ENCODE results near the gene GEMIN2. TPM values are rescaled to one million over a fixed set of nuclear protein-coding genes. Genes with fewer than 3 reads are reported as not detected.
A peak's percentile ranks its signal among the peaks of the same experiment; 100 is the strongest.
"Not testable (repeated sequence)": the region's sequence is repeated elsewhere in the genome, so short reads cannot be mapped to it uniquely, and the experiment has no call there.

GEMIN2 gene
- total and polyA plus RNA-seq, 2 donors (not counting 1 experiment from before 2014, with no cell fraction given) = 16.5 to 17.3 TPM

GRCh38 chr14:39091716-39092115 lies 22.4 kb upstream of the GEMIN2 start:
- no peak overlapping the region for H3K4me2 ChIP-seq (ENCODE audit: extremely low read depth, insufficient read depth, low read length)
- H2AFZ ChIP-seq (ENCODE audit: low read length) = no peak overlapping the region
- TF ChIP-seq EZH2 (IDR thresholded peaks at IDR 0.05; ENCODE audit: low read length, missing control alignments) (no peak), CTCF (conservative IDR thresholded peaks at IDR 0.05 in 1 of 2, IDR thresholded peaks at IDR 0.05 in 1 of 2; ENCODE audit: low read depth in 1 of 2, low read length in 2 of 2) (no peak)
- H3K79me2 ChIP-seq (ENCODE audit: control insufficient read depth, insufficient read depth, low read length) = peaks cover 24% of the 10 kb centered on the region
- no peaks in the 10 kb centered on the region for H3K4me1 ChIP-seq (ENCODE audit: control insufficient read depth, extremely low read depth, insufficient read depth, low read length)
- no peaks in the 10 kb centered on the region for H3K27me3 ChIP-seq (ENCODE audit: control insufficient read depth, insufficient read depth, low read length)
- peaks cover 20% of the 10 kb centered on the region for H3K36me3 ChIP-seq (ENCODE audit: control insufficient read depth, insufficient read depth, low read length)
- H3K27ac ChIP-seq (ENCODE audit: insufficient read depth, low read length) = no peak overlapping the region
- H3K4me3 ChIP-seq (replicated peaks in 1 of 4; ENCODE audit: control extremely low read depth in 1 of 4, insufficient read depth in 1 of 4, low read depth in 3 of 4, low read length in 4 of 4) = no peak overlapping the region
- H3K9ac ChIP-seq (ENCODE audit: insufficient read depth, low read length) = no peak overlapping the region
- peaks cover 2% of the 10 kb centered on the region for H4K20me1 ChIP-seq (ENCODE audit: control insufficient read depth, extremely low read depth, insufficient read depth, low read length)
- H3K9me3 ChIP-seq (ENCODE audit: control insufficient read depth, insufficient read depth, low read depth, low read length) = no peaks in the 10 kb centered on the region
- no peak for DNase-seq (ENCODE audit: low read depth in 2 of 2)

- Histone ChIP-seq H3K79me2 (ENCODE audit: control insufficient read depth, insufficient read depth, low read length) (peaks cover 43% of the 10 kb centered on the region), H3K27me3 (ENCODE audit: control insufficient read depth, insufficient read depth, low read length) (no peaks in the 10 kb centered on the region), H3K9ac (ENCODE audit: insufficient read depth, low read length) (no peak overlapping the region), H2AFZ (ENCODE audit: low read length) (no peak overlapping the region), H3K9me3 (ENCODE audit: control insufficient read depth, insufficient read depth, low read depth, low read length) (no peaks in the 10 kb centered on the region), H4K20me1 (ENCODE audit: control insufficient read depth, extremely low read depth, insufficient read depth, low read length) (peaks cover 2% of the 10 kb centered on the region), H3K4me2 (ENCODE audit: extremely low read depth, insufficient read depth, low read length) (no peak overlapping the region), H3K4me1 (ENCODE audit: control insufficient read depth, extremely low read depth, insufficient read depth, low read length) (no peaks in the 10 kb centered on the region), H3K4me3 (replicated peaks in 1 of 4; ENCODE audit: control extremely low read depth in 1 of 4, insufficient read depth in 1 of 4, low read depth in 3 of 4, low read length in 4 of 4) (no peak overlapping the region), H3K36me3 (ENCODE audit: control insufficient read depth, insufficient read depth, low read length) (peaks cover 18% of the 10 kb centered on the region), H3K27ac (ENCODE audit: insufficient read depth, low read length) (no peak overlapping the region)
- no peak for DNase-seq (ENCODE audit: low read depth in 2 of 2)
- TF ChIP-seq CTCF (conservative IDR thresholded peaks at IDR 0.05 in 1 of 2, IDR thresholded peaks at IDR 0.05 in 1 of 2; ENCODE audit: low read depth in 1 of 2, low read length in 2 of 2) (no peak), EZH2 (IDR thresholded peaks at IDR 0.05; ENCODE audit: low read length, missing control alignments) (no peak)
These were observed 19.6 kb upstream of the GEMIN2 start for GRCh38 chr14:39094515-39094914.

GRCh38 chr14:39097159-39097558 lies 17.0 kb upstream of the GEMIN2 start:
- Histone ChIP-seq H2AFZ (ENCODE audit: low read length) (no peak overlapping the region), H3K9me3 (ENCODE audit: control insufficient read depth, insufficient read depth, low read depth, low read length) (no peaks in the 10 kb centered on the region), H3K4me2 (ENCODE audit: extremely low read depth, insufficient read depth, low read length) (no peak overlapping the region), H3K4me1 (ENCODE audit: control insufficient read depth, extremely low read depth, insufficient read depth, low read length) (no peaks in the 10 kb centered on the region), H3K4me3 (replicated peaks in 1 of 4; ENCODE audit: control extremely low read depth in 1 of 4, insufficient read depth in 1 of 4, low read depth in 3 of 4, low read length in 4 of 4) (no peak overlapping the region), H3K36me3 (ENCODE audit: control insufficient read depth, insufficient read depth, low read length) (peaks cover 5% of the 10 kb centered on the region), H3K79me2 (ENCODE audit: control insufficient read depth, insufficient read depth, low read length) (peaks cover 65% of the 10 kb centered on the region), H3K27ac (ENCODE audit: insufficient read depth, low read length) (no peak overlapping the region), H3K9ac (ENCODE audit: insufficient read depth, low read length) (no peak overlapping the region), H3K27me3 (ENCODE audit: control insufficient read depth, insufficient read depth, low read length) (no peaks in the 10 kb centered on the region), H4K20me1 (ENCODE audit: control insufficient read depth, extremely low read depth, insufficient read depth, low read length) (no peaks in the 10 kb centered on the region)
- DNase-seq (ENCODE audit: low read depth in 2 of 2) = peak in 1 of 2 donors; percentile 89
- no peak for TF ChIP-seq CTCF (conservative IDR thresholded peaks at IDR 0.05 in 1 of 2, IDR thresholded peaks at IDR 0.05 in 1 of 2; ENCODE audit: low read depth in 1 of 2, low read length in 2 of 2)
- no peak for TF ChIP-seq EZH2 (IDR thresholded peaks at IDR 0.05; ENCODE audit: low read length, missing control alignments)

- not testable (repeated sequence) for H3K9me3 ChIP-seq (ENCODE audit: control insufficient read depth, insufficient read depth, low read depth, low read length); H3K4me3 ChIP-seq (replicated peaks in 1 of 4; ENCODE audit: control extremely low read depth in 1 of 4, insufficient read depth in 1 of 4, low read depth in 3 of 4, low read length in 4 of 4); H4K20me1 ChIP-seq (ENCODE audit: control insufficient read depth, extremely low read depth, insufficient read depth, low read length); DNase-seq (ENCODE audit: low read depth in 2 of 2); H3K27ac ChIP-seq (ENCODE audit: insufficient read depth, low read length); H3K9ac ChIP-seq (ENCODE audit: insufficient read depth, low read length); H2AFZ ChIP-seq (ENCODE audit: low read length); H3K27me3 ChIP-seq (ENCODE audit: control insufficient read depth, insufficient read depth, low read length); H3K4me1 ChIP-seq (ENCODE audit: control insufficient read depth, extremely low read depth, insufficient read depth, low read length); H3K36me3 ChIP-seq (ENCODE audit: control insufficient read depth, insufficient read depth, low read length)
- peak overlapping the region; percentile 32 for H3K4me2 ChIP-seq (ENCODE audit: extremely low read depth, insufficient read depth, low read length)
- peaks cover 75% of the 10 kb centered on the region for H3K79me2 ChIP-seq (ENCODE audit: control insufficient read depth, insufficient read depth, low read length)
These were observed 14.9 kb upstream of the GEMIN2 start for GRCh38 chr14:39099215-39099614.
